Astrocyte (in vitro differentiated cells and primary cell): ENCODE results near the gene ANKRD44.

Experiments
- CTCF ChIP-seq: IDR thresholded peaks from 2 replicates; pipeline ENCODE4 v1.5.1; 2011; ENCODE audit warnings: low read depth, mild to moderate bottlenecking, inconsistent platforms, low read length, moderate library complexity; ENCODE audit not compliant: insufficient read depth
- EZH2 ChIP-seq: IDR thresholded peaks from 2 replicates; pipeline ENCODE4 v1.6.1; 2012; ENCODE audit warnings: mild to moderate bottlenecking, low read length, inconsistent platforms; ENCODE audit not compliant: insufficient read depth

DNA sequence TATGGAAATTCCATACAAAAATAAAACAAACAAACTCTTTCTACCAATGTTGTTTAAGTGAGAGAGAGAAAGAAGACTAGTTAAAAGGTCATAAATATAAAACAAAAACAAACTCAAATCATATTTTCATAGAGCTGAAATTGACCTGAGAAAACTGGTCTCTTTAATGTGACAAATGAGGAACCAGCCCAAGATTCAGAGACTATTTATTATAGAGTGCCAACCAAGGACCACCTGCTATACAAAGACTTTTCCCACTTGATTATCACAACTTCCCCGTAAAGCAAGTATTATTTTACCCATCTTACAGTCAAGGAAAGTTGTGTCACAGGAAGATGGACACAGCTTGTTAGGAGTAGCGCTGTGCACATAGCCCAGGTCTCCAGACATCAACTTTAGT, 13.3 kb downstream of the ANKRD44 start:
- no peak for TF ChIP-seq CTCF
- TF ChIP-seq EZH2, result no peak
